Stimulated activated CD4-positive, alpha-beta T cell treated with anti-CD3 and anti-CD28 coated beads, Interleukin-1b, Interleukin-23, amount 100 ng/mL, for 1 hour (primary cell): ENCODE measurements around the gene SMAD2.

Source experiments
- DNase-seq, 2 donors: peaks; one replicate each; pipeline ENCODE4 v3.0.0-alpha.2; 2020; ENCODE audit warnings: low read depth in 2 of 2

SMAD2 gene

DNA sequence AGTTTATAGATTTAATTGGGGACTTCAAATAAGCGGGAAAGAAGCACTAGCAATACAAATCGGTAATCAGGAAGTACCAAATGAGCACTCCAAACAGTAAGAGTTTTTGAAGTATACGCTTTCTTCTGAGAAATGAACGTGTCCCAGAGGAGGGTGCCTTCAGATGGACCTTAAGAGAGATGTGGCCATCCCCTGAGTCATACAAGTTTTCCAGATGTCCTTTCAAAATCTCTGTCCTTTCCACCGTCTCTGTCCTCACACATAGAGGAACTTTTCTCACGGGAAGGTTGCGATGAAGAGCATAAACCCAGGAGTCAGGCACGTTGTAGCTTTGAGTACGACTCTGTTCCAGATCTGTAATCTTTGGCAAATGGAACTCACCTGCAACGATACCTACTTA is 1.7 kb upstream of the SMAD2 start:
- DNase-seq: no peak

- no peak for DNase-seq
Observed at GRCh38 chr18:47931718-47932103, 1.3 kb upstream of the SMAD2 start.

DNA sequence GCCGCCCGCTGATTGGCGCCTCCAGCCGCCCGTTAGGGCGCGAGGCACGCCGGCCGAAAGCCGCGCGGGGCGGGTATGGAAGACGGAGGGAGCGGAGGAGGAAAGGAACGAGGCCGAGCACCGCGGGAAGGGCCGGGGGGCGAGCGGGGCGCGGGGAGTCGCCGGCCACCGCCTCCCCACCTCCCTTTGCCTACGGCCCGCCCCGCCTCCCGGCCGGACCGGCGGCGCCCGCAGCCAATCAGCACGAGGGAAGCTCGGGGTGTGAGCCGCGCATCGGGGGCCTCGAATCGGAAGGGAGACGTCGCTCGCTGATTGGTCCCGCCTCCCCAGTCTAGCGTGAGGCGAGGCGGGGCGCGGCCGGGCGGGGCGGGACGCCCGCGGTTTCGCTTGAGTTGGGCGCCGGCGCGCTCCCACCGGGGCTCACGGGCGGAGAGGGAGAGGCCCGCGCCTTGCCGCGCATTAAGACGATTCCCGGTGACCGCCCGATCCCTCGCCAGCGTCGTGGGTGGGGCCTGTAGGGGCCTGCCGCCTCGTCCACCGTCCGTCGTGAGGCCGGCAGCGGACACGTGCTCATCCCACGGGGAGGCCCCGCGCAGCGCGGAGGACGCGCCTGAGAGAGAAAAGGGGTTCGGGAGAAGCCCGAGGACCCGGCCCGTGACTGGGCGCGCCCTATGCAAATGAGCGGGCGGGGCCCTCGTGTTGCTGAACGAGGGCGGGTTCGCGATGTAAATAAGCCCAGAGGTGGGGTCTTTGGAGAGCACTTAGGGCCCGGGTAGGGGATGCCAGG is 665 bp upstream of the SMAD2 start:
- DNase-seq: peak; percentile 84

GRCh38 chr18:47929681-47930198 is 719 bp downstream of the SMAD2 start:
- no peak for DNase-seq

DNA sequence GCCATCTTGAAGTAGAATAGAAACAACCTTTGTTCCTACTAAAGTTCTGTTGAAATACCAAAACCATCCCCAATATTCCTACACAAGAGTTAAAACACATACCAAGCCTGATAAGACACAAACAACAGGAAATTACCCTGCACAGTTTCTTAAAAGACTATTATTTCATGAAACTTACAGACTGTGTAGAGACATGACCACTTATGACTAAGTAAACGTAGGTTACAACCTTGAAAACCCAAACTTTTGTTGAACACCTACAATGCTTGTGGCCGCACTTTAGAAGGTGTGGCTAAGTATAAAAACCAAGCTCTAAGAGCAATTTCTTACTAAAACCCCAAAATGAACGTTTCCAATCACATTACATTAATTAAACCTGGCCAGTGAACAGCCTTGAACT is 2.0 kb downstream of the SMAD2 start:
- DNase-seq: no peak

GRCh38 chr18:47926101-47926850 is 4.2 kb downstream of the SMAD2 start:
- no peak for DNase-seq

- DNase-seq: no peak
Observed at GRCh38 chr18:47919916-47920315, 10.5 kb downstream of the SMAD2 start.

GRCh38 chr18:47917923-47918610 is 12.4 kb downstream of the SMAD2 start:
- DNase-seq: no peak

DNA sequence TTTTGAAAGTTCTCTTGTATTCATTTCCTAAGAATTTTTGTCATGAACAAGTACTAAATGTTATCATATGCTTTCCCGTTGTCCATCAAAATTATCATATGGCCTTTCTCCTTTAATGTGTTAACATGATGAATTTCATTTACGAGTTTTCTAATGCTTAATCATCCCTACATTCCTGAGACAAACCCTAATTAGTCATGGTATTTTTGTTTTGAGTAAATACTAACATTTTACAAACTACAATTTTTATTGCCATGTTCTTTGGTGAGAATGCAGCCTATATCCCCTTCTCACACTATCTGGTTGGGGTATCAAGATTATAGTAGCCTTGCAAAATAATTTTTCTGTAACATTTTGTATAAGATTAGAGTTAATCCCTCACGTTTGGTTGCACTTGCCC is 14.5 kb downstream of the SMAD2 start:
- no peak for DNase-seq

DNA sequence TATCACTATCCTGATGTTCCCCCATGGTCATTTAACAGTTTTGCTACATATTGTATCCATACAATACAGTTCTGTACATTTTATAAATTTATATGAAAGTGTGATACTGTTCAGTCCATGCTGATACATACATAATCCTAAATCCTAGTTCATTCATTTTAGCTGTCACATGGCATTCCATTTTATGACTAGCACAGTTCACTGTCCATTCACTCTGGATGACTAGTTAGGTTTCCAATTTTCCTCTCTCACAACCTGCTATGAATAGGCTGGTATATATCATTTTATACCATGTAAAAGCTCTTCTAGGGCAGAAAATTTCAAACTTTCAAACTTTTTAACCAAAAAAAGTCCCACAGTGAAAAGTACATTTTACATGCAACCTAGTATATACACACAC is 15.2 kb downstream of the SMAD2 start:
- DNase-seq: no peak

- no peak for DNase-seq
Observed at GRCh38 chr18:47912794-47913585, 17.5 kb downstream of the SMAD2 start.

GRCh38 chr18:47912343-47912742 is 18.1 kb downstream of the SMAD2 start:
- no peak for DNase-seq

DNA sequence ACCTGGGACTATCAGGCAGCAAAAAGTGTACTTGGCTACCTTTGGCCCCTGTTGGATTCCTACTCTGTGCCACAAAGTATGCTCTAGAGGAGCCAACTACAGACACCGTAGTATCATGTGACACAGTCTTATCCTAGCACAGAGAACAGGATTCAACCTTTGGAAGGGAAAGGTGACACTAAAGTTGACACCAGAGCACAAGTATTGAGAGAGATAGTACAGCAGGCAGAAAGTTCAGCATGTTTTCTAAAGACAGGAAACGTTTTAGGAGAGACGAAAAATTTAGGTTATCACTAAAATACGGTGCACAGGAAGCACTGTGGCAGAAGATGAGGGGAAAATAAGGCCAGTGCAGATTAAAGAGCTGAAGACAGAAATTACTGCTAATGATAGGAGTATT is 18.6 kb downstream of the SMAD2 start:
- DNase-seq: no peak

GRCh38 chr18:47909484-47909883 is 21.0 kb downstream of the SMAD2 start:
- DNase-seq: no peak

GRCh38 chr18:47908592-47908991 is 21.9 kb downstream of the SMAD2 start:
- DNase-seq: no peak

- no peak for DNase-seq
Observed at GRCh38 chr18:47906408-47906807, 24.1 kb downstream of the SMAD2 start.

DNA sequence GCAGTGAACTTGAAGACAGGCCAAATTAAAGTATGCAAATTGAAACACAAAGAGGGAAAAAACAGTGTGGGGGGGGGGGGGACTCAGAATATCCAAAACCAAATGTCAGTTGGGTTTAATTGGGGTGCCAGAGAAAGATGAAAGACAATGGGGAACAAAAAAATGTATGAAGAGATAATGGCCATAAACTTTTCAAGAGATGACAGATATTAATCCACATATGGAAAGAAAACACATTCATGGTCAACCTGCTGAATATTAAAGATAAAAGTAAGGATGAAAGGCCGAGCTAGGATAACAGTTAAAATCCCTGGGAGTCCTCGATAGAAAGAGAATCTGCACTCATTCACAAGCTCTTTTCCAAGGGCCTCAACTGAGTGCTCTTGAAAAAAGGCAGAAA is 26.6 kb downstream of the SMAD2 start:
- DNase-seq: no peak

DNA sequence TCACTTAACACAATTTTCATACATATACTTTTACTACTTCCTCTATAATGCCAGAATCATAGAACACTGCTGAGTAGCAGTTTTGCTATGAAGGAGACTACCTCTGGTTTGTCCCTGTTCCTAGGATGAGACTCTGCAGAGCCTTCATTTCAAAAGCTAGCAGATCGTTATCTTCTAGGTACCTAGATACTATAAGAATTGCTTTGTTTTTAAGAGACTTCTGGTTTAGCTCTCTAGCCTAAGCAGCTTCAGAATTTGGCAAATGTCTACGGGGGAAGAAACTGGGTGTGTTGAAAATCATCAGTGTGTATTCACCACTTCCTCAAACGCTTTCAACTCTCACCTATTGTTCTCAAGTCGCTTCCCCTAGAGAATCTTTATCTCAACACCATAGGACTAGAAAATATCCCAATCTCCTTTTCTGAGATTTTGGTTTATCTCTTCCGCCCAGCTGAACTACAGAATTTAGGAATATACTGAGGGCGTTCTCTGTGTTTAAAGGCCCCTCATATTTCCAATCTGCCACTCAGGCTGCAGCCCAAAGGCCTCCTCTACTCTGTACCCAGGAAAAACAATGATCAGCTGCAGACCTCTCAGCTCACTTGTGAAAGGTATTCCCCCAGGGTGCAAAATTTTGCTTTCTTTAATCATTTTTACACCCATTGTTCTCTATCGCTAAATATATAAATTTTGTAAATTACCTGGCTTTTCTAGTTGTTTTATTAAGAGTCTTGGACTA is 28.7 kb downstream of the SMAD2 start:
- DNase-seq: no peak

DNA sequence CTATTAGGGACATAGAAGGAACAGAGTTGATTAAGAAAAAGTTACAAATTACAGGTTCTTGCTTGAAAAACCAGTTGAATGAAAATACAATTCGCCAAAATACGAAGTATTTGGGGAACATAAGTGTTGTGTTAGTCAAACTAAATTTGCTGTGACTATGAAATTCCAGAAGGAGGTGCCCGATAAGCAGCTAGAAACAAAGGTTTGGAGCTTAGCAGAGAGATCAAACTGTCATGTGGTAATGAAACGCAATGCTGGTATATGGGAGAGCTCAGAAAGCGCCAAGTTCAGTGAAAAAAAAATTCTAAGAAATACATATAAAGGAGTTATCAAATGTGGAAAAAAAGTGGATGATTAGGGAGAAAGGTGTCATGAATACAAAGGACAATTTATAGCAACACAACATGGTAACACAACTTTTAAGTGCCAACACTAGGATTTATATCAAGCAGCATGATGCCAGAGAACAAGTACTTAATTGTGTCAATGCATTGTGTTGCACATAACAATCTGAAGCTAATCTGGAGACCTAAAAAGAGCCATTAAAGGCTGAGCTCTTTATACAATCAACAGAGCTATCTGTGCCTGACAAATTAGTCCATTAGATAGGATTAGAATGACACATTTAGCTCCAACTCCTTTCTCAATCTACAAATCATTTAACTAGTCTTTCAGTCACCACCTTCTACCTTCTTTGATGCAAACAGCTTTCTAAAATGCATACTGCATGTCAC is 31.2 kb downstream of the SMAD2 start:
- DNase-seq: no peak

- no peak for DNase-seq
Observed at GRCh38 chr18:47898696-47899095, 31.8 kb downstream of the SMAD2 start.
